Cardiac septum (tissue), 1 donor: ENCODE data around the gene B3GALNT2. TPM values are rescaled to one million over a fixed set of nuclear protein-coding genes. Genes with fewer than 3 reads are reported as not detected.

Experiments
- DNase-seq: peaks from one replicate; pipeline ENCODE4 v3.0.0-alpha.2; 2020; ENCODE audit warnings: low spot score
- intact Hi-C: fragments of 100-400 bp; cut with DNase I; formaldehyde crosslinking; loops from one replicate; pipeline ENCODE4 v1.14.0; 2022
- total RNA-seq: library from RNA; stranded (reverse); fragmentation: NEBNext Ultra II Directional; extraction: Animal tissue kit (Norgen Biotek cat#: 25700); gene quantifications from one replicate; pipeline ENCODE4 v1.2.1, GENCODE V29; 2021
- donor health status: DM: no; HTN: no; CAD: no.

Gene B3GALNT2
- total RNA-seq, 1 donor from 2014 or later: 21.1 TPM

DNA sequence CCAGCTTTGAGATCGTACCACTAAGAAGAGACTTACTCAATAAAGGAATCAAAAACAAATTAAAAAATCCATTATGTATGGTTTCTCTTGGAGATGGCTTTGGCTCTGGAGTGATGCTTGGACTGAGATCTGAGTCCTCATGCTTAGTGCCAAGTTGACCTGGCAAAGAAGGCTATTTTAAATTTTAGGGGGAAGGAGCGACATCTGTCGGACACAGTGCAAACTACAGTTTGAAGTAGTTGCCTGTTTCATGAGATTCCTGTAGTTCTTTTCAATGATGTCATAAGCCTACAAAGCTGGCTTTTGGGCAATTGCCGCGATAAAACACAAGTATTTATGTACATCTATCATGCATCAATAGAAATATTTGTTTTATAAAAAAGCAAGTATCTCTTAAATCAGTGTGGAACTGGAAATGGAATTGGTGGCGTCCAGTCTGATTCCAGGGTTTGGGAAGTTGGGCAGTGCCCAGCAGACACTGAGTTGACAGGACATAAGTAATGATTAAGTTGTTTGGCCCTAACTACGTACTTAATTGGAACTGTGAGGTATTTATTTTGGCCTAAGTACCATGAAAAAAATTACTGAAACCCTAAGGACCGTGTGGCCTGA, 87.1 kb downstream of the B3GALNT2 start:
- intact Hi-C loops: loop anchor here (2.0 to 10.0 kb wide), 4 partner anchors 52 to 312 kb away; partner anchors contain the start of genes ARID4B, GGPS1 and TBCE
- no peak for DNase-seq

GRCh38 chr1:235416662-235417049, 87.6 kb downstream of the B3GALNT2 start:
- DNase-seq: no peak

GRCh38 chr1:235415008-235415904, 89.0 kb downstream of the B3GALNT2 start:
- intact Hi-C loops: loop anchor here (5.0 to 10.0 kb wide), 3 partner anchors 50 to 310 kb away; partner anchors contain the start of genes ARID4B, GGPS1 and TBCE
- no peak for DNase-seq

More at GRCh38 chr1:235416662-235417049, 87.6 kb downstream of the B3GALNT2 start:
- intact Hi-C loops: loop anchor here (2.0 to 10.0 kb wide), 4 partner anchors 52 to 312 kb away; partner anchors contain the start of genes ARID4B, GGPS1 and TBCE

GRCh38 chr1:235411489-235412486, 92.5 kb downstream of the B3GALNT2 start:
- intact Hi-C loops: loop anchor here (10.0 kb wide), 2 partner anchors 47 to 307 kb away; partner anchors contain the start of gene TBCE

GRCh38 chr1:235410467-235410866, 93.8 kb downstream of the B3GALNT2 start:
- intact Hi-C loops: loop anchor here (10.0 kb wide), 2 partner anchors 46 to 306 kb away; partner anchors contain the start of gene TBCE
- DNase-seq: no peak

More at GRCh38 chr1:235411489-235412486, 92.5 kb downstream of the B3GALNT2 start:
- DNase-seq: no peak

DNA sequence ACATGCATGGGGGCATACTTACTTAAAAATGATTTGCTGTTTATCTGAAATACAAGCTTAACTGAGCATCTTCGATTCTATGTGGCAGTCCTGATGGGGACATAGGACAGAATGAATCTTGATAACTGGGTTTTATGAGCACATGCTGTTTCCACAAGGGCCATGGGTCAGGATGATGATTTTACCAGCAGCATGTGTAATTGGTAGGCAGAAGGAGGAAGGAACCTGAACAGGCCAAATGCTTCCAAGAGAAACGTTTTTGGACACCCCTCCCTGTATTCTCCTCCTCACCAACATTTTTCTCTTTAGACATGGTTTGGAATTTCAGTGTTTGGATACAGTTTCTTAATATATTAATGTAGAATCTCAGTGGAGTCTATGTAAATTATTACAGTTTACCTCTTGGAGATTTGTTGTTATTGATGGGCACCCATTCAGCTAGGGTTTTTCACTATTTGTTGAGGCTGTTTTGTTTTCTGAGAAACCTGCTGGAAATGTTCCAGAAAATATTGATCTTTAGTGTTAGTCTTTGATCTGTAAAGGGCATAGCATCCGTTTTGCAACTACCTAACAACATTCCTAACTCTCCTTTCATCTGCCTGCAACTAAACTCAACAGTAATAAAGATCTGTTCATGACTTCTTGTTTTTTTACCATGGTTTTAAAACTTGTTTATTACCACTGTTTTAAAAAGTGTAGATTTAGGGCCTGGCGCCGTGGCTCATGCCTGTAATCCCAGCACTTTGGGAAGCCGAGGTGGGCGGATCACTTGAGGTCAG, 95.0 kb downstream of the B3GALNT2 start:
- intact Hi-C loops: no loop called here
- no peak for DNase-seq

DNA sequence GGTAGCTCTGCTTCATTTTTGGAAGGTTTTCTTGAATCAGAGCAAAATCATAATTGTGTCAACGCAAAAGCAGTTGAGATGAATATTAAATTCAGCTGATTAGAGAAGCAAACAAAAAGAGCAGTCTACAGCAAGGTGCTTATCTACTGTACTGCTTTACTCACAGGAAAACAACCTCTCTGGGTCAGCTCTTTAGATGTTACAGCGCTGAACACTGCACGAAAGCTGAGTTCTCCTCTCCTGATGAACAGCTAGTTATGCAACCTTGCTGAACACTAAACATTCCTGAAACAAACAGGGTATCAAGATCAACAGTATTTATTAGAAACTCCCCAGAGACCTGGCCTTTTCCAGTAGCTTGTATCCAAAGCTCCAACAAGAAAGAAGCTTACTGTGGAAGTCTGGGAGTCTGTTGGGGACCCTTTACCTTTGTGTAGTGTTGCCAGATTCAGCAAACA, 95.7 kb downstream of the B3GALNT2 start:
- DNase-seq: no peak
- intact Hi-C loops: no loop called here

DNA sequence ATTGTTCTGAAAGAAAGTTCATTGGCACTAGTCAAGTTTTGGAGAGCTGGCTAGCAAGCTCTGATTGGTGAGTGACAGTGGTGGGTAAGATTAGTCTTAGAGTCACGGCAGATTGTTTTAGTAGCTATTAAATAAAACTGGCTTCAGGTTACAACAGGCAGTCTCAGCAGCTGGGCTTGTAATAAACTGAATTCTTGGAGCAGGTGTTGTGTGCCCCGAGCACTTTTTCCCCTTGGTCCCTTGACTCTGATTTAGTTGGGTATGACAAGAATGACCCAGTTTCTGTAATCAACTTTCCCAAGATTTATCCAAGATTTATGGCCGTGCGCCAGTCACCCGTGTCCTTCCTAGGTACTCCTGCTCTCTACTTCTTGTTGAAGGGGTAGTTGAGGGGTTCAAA, 96.8 kb downstream of the B3GALNT2 start:
- intact Hi-C loops: no loop called here
- no peak for DNase-seq

DNA sequence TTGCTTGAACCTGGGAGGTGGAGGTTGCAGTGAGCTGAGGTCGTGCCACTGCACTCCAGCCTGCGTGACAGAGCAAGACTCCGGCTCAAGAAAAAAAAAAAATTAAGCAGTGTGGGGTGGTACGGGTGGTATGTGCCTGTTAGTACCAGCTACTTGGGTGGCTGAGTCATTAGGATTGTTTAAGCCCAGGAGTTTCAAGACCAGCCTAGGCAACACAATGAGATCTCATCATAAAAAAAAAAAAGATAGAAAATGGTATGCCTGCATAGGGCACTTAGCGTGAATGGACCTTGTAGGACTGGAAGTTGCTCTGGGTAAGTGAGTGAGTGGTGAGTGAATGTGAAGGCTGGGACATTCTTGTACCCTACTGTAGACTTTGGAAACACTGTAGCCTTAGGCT, 100.1 kb downstream of the B3GALNT2 start:
- intact Hi-C loops: no loop called here
- no peak for DNase-seq

DNA sequence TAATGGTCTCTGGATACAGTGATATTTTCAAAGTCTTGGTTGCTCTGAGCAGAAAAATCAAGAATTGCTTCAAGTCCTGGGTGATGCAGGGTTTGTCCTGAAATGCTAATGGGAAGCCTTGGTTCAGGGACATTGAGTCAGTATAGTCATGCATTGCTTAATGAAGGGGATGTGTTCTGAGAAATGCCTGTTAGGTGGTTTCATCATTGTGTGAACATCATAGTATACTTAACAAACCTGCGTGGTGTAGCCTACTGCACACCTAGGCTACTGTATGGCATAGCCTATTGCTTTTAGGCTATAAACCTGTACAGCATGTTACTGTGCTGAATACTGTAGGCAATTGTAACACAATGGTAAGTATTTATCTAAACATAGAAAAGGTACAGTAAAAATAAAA, 100.7 kb downstream of the B3GALNT2 start:
- DNase-seq: no peak
- intact Hi-C loops: no loop called here

DNA sequence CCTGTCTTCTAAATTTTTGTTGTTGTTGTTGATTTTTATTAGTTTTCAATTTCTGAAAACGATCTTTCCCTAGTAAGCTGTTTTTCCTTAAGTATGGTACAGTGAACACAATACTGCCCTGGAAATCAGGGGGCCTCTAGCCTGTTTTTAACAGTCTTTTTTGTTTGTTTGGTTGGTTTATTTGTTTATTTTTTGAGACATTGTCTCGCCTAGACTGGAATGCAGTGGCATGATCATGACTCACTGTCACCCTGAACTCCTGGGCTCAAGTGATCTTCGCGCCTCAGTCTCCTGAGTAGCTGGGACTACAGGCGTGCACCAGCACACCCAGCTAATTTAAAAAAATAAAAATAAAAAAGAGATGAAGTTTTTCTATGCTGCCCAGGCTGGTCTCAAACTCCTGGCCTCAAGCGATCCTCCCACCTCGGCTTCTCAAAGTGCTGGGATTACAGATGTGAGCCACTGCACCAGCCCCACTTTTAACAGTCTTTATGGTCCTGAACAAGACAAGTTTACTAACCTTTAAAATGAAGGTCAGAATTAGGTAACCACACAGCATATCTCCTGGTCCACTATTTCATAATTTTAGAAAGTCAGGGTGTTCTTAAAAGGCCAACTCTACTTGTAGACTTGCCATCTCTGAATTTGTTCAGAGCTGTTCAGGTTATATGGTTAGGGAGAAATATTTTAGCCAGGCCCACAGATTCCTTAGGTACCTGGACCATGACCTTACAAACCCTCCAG, 101.6 kb downstream of the B3GALNT2 start:
- intact Hi-C loops: no loop called here
- no peak for DNase-seq

DNA sequence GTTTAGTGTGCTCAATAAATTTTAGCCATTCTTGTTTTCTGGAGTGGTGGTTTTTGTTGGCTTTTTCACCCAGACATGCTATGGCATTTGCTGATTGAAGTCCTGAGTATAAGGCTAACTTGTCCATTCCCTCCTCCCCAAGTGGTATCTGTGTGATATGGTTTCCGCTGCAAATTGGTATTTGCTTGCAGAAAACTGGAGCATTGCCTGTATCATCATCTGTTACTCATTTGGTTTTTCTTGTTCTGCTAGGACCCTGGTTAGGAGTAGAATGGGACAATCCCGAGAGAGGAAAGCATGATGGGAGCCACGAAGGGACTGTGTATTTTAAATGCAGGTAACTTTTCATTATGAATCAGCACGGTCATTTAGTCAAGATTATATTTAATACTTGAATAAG, 103.0 kb downstream of the B3GALNT2 start:
- intact Hi-C loops: no loop called here
- DNase-seq: no peak

Other genes starting within 250 kb of the B3GALNT2 start
- gene ARID4B, start 176.3 kb downstream of the B3GALNT2 start, total RNA-seq: 17.6 TPM
- 36.2 TPM for gene GGPS1, start 175.9 kb downstream of the B3GALNT2 start, total RNA-seq
- 15.2 TPM for gene TBCE, start 137.0 kb downstream of the B3GALNT2 start, total RNA-seq
- 0.24 TPM for gene GNG4, start 145.3 kb upstream of the B3GALNT2 start, total RNA-seq